ENCODE measurements around the gene FDX2.

The FDX2 gene

DNA sequence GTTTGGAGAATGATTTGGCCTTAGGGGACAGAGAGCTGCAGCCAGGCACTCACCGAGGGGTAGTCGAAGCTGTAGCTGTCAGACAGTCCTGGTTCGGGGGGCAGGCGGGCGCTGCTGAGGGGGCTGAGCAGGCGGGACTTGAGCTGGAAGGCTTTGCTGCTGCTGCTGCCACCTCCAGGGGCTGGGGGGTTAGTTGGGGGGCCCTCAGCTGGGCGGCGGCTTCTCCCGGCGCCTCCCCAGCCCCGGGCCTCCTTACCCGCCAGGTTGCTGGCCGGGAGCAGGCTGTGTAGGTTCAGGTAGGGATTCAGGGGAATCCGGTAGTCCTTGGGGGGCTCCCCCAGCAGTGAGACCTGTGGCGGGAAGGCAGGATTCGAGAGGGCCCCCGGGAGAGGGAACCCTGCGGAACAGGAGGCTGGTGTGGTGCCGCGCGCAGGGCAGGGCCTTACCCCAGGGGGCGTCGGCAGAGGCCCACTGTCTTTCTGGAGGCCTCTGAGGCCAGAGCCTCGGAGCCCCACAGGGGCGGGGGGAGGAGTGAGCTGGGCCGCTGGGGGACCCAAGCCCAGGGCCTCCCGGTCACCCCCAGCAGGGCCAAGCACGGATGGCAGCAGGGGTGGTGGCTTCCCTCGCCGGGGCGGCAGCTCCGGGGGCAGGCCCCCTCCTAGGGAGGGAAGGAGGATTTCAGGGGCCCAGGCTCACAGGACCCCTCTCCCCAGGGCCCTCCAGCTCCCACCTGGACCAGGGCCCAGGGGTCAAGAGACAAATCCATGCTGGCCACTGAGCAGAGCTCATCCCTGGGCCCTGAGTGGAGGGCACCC, 5.0 kb upstream of the FDX2 start:
- no peak for DNase-seq (ENCODE audit: low read depth, low spot score)
- TF ChIP-seq, protein P1, sequence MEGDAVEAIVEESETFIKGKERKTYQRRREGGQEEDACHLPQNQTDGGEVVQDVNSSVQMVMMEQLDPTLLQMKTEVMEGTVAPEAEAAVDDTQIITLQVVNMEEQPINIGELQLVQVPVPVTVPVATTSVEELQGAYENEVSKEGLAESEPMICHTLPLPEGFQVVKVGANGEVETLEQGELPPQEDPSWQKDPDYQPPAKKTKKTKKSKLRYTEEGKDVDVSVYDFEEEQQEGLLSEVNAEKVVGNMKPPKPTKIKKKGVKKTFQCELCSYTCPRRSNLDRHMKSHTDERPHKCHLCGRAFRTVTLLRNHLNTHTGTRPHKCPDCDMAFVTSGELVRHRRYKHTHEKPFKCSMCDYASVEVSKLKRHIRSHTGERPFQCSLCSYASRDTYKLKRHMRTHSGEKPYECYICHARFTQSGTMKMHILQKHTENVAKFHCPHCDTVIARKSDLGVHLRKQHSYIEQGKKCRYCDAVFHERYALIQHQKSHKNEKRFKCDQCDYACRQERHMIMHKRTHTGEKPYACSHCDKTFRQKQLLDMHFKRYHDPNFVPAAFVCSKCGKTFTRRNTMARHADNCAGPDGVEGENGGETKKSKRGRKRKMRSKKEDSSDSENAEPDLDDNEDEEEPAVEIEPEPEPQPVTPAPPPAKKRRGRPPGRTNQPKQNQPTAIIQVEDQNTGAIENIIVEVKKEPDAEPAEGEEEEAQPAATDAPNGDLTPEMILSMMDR (IDR thresholded peaks at IDR 0.05; ENCODE audit: insufficient read depth, low read length, missing control alignments): no peak
- ChIA-PET POLR2A (interaction anchor here (0.6 kb wide), 1 partner anchor 15 kb away, joined by 3 read pairs; no protein-coding TSS in a partner anchor), CTCF (interaction anchor here (0.7 to 1.4 kb wide), 4 partner anchors 8 to 69 kb away, joined by 3 read pairs; no protein-coding TSS in a partner anchor)
- H3K4me3 ChIP-seq (ENCODE audit: low read depth, low read length): no peak overlapping the region

DNA sequence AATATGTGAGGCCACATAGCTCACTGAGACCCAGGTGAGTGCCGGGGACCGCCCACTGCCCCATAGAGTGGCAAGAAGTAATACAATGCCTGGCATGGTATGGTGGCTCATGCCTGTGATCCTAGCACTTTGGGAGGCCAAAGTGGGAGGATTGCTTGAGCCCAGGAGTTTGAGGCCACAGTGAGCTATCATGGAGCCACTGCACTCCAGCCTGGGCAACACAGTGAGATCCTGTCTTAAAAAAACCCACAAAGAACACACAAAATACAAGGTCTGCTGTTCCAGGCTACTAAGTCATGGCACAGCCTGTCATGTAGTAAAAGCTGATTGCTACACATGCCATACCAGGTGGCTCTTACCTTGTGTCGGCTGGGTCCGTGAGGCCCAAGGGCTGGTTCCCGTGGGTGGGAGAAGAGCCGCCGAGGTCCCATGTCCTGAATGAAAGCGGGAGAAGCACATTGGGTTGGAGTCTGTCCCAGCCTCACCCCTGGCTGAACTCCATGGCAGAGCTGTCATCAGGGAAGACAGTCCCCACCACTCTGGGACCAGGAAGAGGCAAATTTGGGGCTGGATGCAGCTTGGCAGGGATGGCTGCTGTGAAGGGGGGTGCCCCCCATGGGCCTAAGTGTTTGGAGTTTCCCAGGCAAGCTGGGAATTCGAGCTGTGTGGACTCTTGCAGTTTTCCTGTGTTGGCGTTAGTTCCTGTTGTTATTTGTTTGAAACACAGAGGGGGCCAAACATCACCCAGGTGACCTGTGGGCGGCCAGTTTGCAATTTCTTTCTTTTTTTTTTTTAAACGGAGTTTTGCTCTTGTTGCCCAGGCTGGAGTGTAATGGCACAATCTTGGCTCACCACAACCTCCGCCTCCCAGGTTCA, 3.2 kb upstream of the FDX2 start:
- H3K4me3 ChIP-seq (ENCODE audit: low read depth, low read length): no peak overlapping the region
- DNase-seq (ENCODE audit: low read depth, low spot score): no peak
- TF ChIP-seq, protein P1 (IDR thresholded peaks at IDR 0.05; ENCODE audit: insufficient read depth, low read length, missing control alignments): no peak
- CTCF ChIA-PET: interaction anchor here (1.0 to 1.2 kb wide), 2 partner anchors 13 to 15 kb away, joined by 3 read pairs; no protein-coding TSS in a partner anchor
- POLR2A ChIA-PET: interaction anchor here (0.9 kb wide), 1 partner anchor 48 kb away, joined by 3 read pairs; the partner anchor contains the start of gene ICAM1

DNA sequence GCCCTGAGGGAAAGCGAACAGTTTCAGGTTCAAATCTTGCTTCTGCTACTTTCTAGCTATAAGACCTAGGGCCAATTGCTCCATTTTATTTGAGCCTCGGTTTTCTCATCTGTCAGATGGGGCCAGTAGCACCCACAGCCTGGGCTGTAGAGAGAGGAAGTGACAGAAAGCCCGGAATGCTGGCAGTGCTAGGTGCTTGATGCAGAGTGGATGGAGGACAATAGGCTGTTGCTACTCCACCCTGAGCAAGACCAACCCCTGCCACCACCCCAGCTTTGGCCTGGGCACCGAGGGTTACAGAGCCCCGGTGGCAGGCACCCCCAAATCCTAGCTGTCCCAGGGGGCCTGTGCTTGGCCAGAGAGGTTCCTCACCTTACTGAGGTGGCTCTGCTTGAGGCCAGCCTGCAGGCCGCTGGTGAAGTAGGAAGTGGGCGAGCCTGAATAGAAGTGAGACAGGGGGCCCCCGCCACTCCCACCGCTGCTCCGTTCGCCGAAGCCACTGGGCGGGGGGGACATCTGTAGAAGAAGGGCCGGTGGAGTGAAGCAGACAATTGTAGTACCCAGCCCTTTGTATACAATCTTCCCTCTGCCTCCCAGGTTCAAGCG, 2.1 kb upstream of the FDX2 start:
- no peak overlapping the region for H3K4me3 ChIP-seq (ENCODE audit: low read depth, low read length)
- ChIA-PET CTCF (interaction anchor here (1.2 kb wide), 1 partner anchor 14 kb away, joined by 3 read pairs; no protein-coding TSS in a partner anchor), POLR2A (interaction anchor here (0.9 kb wide), 1 partner anchor 47 kb away, joined by 3 read pairs; the partner anchor contains the start of gene ICAM1)
- DNase-seq (ENCODE audit: low read depth, low spot score): no peak
- TF ChIP-seq, protein P1 (IDR thresholded peaks at IDR 0.05; ENCODE audit: insufficient read depth, low read length, missing control alignments): no peak

DNA sequence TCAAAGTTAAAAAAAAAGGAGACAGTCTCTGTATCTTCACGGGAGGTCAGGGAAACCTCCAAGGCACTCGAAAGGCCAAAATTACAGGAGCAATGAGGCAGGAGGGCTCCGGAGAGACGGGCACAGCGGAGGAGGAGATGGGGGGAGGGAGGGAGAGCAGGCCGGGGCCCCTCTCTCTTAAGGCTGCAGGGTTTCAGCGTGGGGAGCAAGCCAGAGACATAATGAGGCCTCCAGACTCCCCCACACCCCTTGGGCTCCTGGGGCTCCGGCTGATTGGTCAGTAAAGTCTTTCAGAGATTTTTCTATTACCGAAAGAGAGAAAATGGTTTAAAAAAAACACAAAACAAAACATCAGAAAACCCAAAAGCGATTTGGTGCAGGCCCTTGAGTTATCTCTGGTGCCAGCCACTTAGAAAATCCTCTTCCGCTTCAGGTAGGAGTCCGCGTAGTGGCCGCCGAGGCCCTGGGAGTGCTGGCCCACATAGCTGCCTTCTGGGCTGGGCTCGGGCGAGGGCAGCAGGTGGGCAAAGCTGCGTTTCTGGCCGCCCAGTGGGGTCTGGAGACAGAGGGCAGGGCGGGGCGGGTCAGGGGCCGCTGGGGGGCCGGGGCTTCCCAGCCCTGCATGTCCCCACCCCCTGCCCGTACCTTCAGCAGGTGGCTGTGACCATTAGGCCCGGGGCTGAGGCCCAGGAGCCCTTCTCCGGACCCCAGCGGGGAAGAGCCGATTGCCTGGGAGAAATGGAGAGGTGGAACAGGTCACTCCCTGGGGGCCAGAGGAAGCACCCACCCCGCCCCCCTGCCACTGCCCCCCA, 1.4 kb upstream of the FDX2 start:
- TF ChIP-seq, protein P1 (IDR thresholded peaks at IDR 0.05; ENCODE audit: insufficient read depth, low read length, missing control alignments): no peak
- no peak overlapping the region for H3K4me3 ChIP-seq (ENCODE audit: low read depth, low read length)
- ChIA-PET CTCF (no interaction called here), POLR2A (interaction anchor here (0.8 kb wide), 1 partner anchor 63 kb away, joined by 4 read pairs; the partner anchor contains the start of gene TYK2)
- no peak for DNase-seq (ENCODE audit: low read depth, low spot score)

DNA sequence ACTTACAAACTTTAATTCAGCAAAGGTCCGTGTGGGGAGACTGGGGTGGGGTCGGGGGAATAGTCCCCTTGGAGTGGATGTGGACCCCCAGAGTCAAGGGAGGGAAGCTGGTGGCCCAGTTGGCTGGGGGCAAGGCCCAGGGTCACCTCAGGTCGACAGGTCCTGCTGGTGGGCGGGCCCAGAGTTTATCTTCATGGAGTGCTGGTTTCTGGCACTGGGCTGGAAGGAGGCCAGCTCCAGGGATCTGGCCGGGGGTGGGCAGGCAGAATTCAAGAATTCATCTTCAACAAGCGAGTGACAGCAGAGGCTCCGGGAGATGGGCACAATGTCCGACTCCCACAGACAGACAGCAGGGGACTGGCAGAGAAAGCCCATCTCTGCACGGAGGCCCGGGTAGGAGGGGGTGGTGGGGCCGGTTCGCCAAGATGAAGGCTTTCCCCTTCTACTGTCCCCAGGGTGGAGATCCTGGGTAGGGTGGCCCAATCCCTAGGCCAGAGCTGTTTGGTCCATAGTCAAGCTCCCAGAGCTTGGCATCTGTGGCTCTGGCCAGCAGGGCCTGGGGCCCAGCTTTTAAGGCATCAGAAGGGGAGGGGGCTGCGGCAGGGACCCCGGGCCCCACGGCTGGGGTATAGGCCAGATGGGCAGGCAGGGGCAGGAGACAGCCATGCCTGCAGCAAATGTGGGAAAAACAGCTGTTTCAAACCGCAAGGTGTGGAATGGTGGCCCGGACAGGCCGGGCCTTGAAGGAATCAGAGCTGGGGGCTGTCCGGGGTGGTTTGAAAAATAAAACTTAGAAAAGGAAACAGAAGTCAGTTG, 622 bp upstream of the FDX2 start:
- ChIA-PET POLR2A (interaction anchor here (0.8 kb wide), 1 partner anchor 64 kb away, joined by 4 read pairs; the partner anchor contains the start of gene TYK2), CTCF (interaction anchor here (1.7 kb wide), 1 partner anchor 72 kb away, joined by 6 read pairs; no protein-coding TSS in a partner anchor)
- no peak for DNase-seq (ENCODE audit: low read depth, low spot score)
- no peak overlapping the region for H3K4me3 ChIP-seq (ENCODE audit: low read depth, low read length)
- TF ChIP-seq, protein P1 (IDR thresholded peaks at IDR 0.05; ENCODE audit: insufficient read depth, low read length, missing control alignments): no peak

Data from AG04449 (cell line).